Measurements from ENCODE around the gene WDFY2.

WDFY2 gene

GRCh38 chr13:51601601-51602565 lies 17.6 kb downstream of the WDFY2 start:
- no peak overlapping the region for H3K4me3 ChIP-seq (ENCODE audit: low read depth, low read length)
- TF ChIP-seq CTCF (IDR thresholded peaks at IDR 0.05; ENCODE audit: low read depth, low read length): no peak

- no peak overlapping the region for H3K4me3 ChIP-seq (ENCODE audit: low read depth, low read length)
- no peak for TF ChIP-seq CTCF (IDR thresholded peaks at IDR 0.05; ENCODE audit: low read depth, low read length)
Measured at GRCh38 chr13:51603716-51604115, 19.5 kb downstream of the WDFY2 start.

- H3K4me3 ChIP-seq (ENCODE audit: low read depth, low read length): no peak overlapping the region
- TF ChIP-seq CTCF (IDR thresholded peaks at IDR 0.05; ENCODE audit: low read depth, low read length): no peak
Measured at GRCh38 chr13:51605698-51606097, 21.4 kb downstream of the WDFY2 start.

GRCh38 chr13:51607165-51607564 lies 22.9 kb downstream of the WDFY2 start:
- no peak overlapping the region for H3K4me3 ChIP-seq (ENCODE audit: low read depth, low read length)
- TF ChIP-seq CTCF (IDR thresholded peaks at IDR 0.05; ENCODE audit: low read depth, low read length): no peak

- H3K4me3 ChIP-seq (ENCODE audit: low read depth, low read length): no peak overlapping the region
- TF ChIP-seq CTCF (IDR thresholded peaks at IDR 0.05; ENCODE audit: low read depth, low read length): no peak
Measured at GRCh38 chr13:51608857-51609406, 24.7 kb downstream of the WDFY2 start.

- TF ChIP-seq CTCF (IDR thresholded peaks at IDR 0.05; ENCODE audit: low read depth, low read length): no peak
- no peak overlapping the region for H3K4me3 ChIP-seq (ENCODE audit: low read depth, low read length)
Measured at GRCh38 chr13:51612867-51613266, 28.6 kb downstream of the WDFY2 start.

- no peak for TF ChIP-seq CTCF (IDR thresholded peaks at IDR 0.05; ENCODE audit: low read depth, low read length)
- no peak overlapping the region for H3K4me3 ChIP-seq (ENCODE audit: low read depth, low read length)
Measured at GRCh38 chr13:51613535-51613934, 29.3 kb downstream of the WDFY2 start.
